Esophagus muscularis mucosa (tissue), 4 donors: ENCODE measurements around the gene GRM4. TPM values are rescaled to one million over a fixed set of nuclear protein-coding genes. Genes with fewer than 3 reads are reported as not detected.

ENCODE experiments used
- DNase-seq: peaks from one replicate; pipeline ENCODE4 v3.0.0-alpha.2; 2017; ENCODE audit errors: extremely low spot score
- H3K27ac ChIP-seq, 4 donors: fragments of 200-600 bp; sonication (generic); replicated peaks in 1 of 4; 1 replicate in 3 of 4; 2 replicates in 1 of 4; pipeline ENCODE4 v1.5.1; 2016 to 2019; ENCODE audit warnings: mild to moderate bottlenecking in 1 of 4
- H3K27me3 ChIP-seq, 4 donors: fragments of 200-600 bp; sonication (generic); one replicate each; pipeline versions ENCODE4 v1.5.1 to v1.6.0; 2016 to 2019
- H3K36me3 ChIP-seq, 4 donors: fragments of 200-600 bp; sonication (generic); one replicate each; pipeline ENCODE4 v1.5.1; 2016 to 2019
- H3K4me1 ChIP-seq, 4 donors: fragments of 200-600 bp; sonication (generic); one replicate each; pipeline ENCODE4 v1.5.1; 2016 to 2019
- H3K4me3 ChIP-seq, 4 donors: fragments of 200-600 bp; sonication (generic); 1 replicate in 2 of 4; 2 replicates in 2 of 4; pipeline ENCODE4 v1.5.1; 2016 to 2019; ENCODE audit warnings: mild to moderate bottlenecking in 4 of 4, moderate library complexity in 1 of 4
- H3K9me3 ChIP-seq, 4 donors: fragments of 200-600 bp; sonication (generic); 1 replicate in 3 of 4; 2 replicates in 1 of 4; pipeline ENCODE4 v1.5.1; 2016 to 2019
- EP300 ChIP-seq: sonication (generic); formaldehyde crosslinking; IDR thresholded peaks from one replicate; pipeline ENCODE4 v1.6.1; 2017; ENCODE audit warnings: antibody characterized with exemption
- POLR2A ChIP-seq: fragments of 450-650 bp; IDR thresholded peaks from one replicate; pipeline ENCODE4 v1.6.1; 2017; ENCODE audit warnings: antibody characterized with exemption, moderate library complexity, mild to moderate bottlenecking, low read depth
- POLR2AphosphoS5 ChIP-seq, 2 donors: sonication (generic); formaldehyde crosslinking; IDR thresholded peaks; one replicate each; pipeline ENCODE4 v1.6.1; 2017; ENCODE audit warnings: antibody characterized with exemption in 2 of 2
- WGBS: methylation state at CpG from one replicate; pipeline ENCODE4 v1.1.5; 2018; 5-methylcytosine and 5-hydroxymethylcytosine counted together
- intact Hi-C: fragments of 100-400 bp; cut with DNase I; formaldehyde crosslinking; loops from one replicate; pipeline ENCODE4 v1.15.1; 2023
- total RNA-seq, 4 donors: library from RNA; depleted of rRNA; stranded (reverse); fragments of >200 nt; gene quantifications; one replicate each; pipeline versions ENCODE4 v1.1.0 to v1.2.1, GENCODE V29; 2016
- TF ChIP-seq, protein P1 (sequence below), 3 experiments: fragments of 200-600 bp in 2 of 3; fragments of 450-650 bp in 1 of 3; sonication (generic) in 2 of 3; IDR thresholded peaks; one replicate each; pipeline ENCODE4 v1.5.1; 2017 to 2019; ENCODE audit warnings: antibody characterized with exemption in 3 of 3, mild to moderate bottlenecking in 2 of 3, moderate library complexity in 1 of 3

GRM4 gene
- total RNA-seq, 4 donors from 2014 or later = not detected

DNA sequence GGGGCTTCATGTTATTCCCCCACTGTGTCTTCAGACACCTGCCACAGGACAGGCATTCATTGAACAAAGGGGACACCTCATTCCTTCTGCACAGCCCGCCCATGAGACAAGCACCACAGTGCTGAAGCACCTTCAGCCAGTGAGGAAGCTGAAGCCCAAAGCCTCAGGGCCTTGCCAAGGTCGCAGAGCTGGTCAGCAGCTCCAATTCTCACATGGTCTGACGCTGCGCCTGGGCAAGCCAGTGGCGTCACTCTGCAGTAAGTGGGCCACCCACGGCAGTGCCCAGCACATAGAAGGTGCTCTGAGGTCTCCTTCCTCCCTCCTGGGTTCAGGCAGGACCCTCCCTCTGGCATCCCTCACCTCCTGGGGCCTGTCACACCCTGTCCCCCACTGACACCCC is 43.2 kb downstream of the GRM4 start:
- Histone ChIP-seq H3K4me3 (no peak overlapping the region), H3K4me1 (no peaks in the 10 kb centered on the region), H3K27ac (no peak overlapping the region), H3K9me3 (no peaks in the 10 kb centered on the region), H3K27me3 (peaks cover 0 to 61% (median 2%) of the 10 kb centered on the region in 4 donors), H3K36me3 (no peaks in the 10 kb centered on the region)
- intact Hi-C loops = no loop called here
- 86% methylated on average over 2 of the region's 6 CpGs for WGBS
- DNase-seq = no peak
- no peak for TF ChIP-seq POLR2AphosphoS5 (IDR thresholded peaks at IDR 0.05)
- no peak for TF ChIP-seq POLR2A
- no peak for TF ChIP-seq EP300
- TF ChIP-seq, protein P1, sequence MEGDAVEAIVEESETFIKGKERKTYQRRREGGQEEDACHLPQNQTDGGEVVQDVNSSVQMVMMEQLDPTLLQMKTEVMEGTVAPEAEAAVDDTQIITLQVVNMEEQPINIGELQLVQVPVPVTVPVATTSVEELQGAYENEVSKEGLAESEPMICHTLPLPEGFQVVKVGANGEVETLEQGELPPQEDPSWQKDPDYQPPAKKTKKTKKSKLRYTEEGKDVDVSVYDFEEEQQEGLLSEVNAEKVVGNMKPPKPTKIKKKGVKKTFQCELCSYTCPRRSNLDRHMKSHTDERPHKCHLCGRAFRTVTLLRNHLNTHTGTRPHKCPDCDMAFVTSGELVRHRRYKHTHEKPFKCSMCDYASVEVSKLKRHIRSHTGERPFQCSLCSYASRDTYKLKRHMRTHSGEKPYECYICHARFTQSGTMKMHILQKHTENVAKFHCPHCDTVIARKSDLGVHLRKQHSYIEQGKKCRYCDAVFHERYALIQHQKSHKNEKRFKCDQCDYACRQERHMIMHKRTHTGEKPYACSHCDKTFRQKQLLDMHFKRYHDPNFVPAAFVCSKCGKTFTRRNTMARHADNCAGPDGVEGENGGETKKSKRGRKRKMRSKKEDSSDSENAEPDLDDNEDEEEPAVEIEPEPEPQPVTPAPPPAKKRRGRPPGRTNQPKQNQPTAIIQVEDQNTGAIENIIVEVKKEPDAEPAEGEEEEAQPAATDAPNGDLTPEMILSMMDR (IDR thresholded peaks at IDR 0.05) = no peak

DNA sequence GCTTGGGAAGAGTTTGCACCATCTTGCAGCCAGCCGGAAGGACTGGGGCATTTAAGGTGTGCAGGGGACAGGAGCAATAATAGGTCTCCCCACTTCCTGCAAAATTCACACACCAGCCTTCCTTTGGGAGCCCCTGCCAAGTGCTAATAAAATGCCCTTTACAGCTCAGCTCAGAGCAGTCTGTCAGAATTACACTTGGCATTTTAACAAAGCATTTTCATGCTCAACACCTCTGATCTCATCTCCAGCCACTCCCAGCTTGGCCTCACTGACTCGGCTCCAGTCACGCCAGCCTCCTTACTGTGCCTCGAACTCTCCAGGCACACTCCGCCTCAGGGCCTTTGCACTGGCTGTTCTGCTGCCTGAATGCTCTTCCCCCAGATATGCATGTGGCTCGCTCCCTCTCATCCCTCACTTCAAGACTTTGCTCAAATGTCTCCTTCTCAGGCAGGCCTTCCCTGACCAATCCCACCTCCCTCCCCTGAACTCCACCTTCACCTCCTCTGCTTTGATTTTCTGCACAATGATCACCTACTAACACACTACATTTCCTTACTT is 43.7 kb downstream of the GRM4 start:
- no peak for DNase-seq
- no peaks in the 10 kb centered on the region for H3K9me3 ChIP-seq
- intact Hi-C loops = no loop called here
- H3K4me1 ChIP-seq = no peaks in the 10 kb centered on the region
- H3K27ac ChIP-seq = no peak overlapping the region
- WGBS = 87% methylated on average over 6 of the region's 6 CpGs
- H3K4me3 ChIP-seq = no peak overlapping the region
- H3K27me3 ChIP-seq = peaks cover 0 to 60% (median 2%) of the 10 kb centered on the region in 4 donors
- no peaks in the 10 kb centered on the region for H3K36me3 ChIP-seq
- TF ChIP-seq, protein P1 (IDR thresholded peaks at IDR 0.05) = no peak
- TF ChIP-seq POLR2AphosphoS5 (IDR thresholded peaks at IDR 0.05) (no peak), EP300 (no peak), POLR2A (no peak)

DNA sequence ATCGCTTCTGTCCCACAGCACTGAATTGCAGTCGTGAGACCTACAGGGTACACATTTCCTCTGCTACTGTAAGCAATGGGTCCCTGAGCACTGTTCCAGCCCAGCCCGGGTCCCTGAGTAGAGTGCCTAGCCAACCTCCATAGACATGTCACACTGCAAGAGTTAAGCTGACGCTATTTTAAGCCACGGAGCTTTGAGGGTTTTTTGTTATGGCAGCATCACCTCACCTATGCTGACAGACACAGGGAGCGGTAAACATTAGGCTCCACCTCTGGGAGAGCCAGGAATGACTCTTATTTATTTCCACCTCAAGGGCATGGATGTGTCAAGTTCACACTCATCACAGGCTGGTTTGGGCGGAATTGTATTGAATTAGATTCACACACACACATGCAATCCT is 45.1 kb downstream of the GRM4 start:
- TF ChIP-seq POLR2AphosphoS5 (IDR thresholded peaks at IDR 0.05) (no peak), EP300 (no peak)
- TF ChIP-seq, protein P1 (IDR thresholded peaks at IDR 0.05) = no peak
- H3K27ac ChIP-seq = no peak overlapping the region
- no peaks in the 10 kb centered on the region for H3K36me3 ChIP-seq
- no peak for DNase-seq
- no peaks in the 10 kb centered on the region for H3K4me1 ChIP-seq
- intact Hi-C loops = no loop called here
- H3K27me3 ChIP-seq = peaks cover 0 to 58% (median 2%) of the 10 kb centered on the region in 4 donors
- H3K9me3 ChIP-seq = no peaks in the 10 kb centered on the region
- WGBS = 80% methylated on average over 7 of the region's 7 CpGs
- H3K4me3 ChIP-seq = no peak overlapping the region

DNA sequence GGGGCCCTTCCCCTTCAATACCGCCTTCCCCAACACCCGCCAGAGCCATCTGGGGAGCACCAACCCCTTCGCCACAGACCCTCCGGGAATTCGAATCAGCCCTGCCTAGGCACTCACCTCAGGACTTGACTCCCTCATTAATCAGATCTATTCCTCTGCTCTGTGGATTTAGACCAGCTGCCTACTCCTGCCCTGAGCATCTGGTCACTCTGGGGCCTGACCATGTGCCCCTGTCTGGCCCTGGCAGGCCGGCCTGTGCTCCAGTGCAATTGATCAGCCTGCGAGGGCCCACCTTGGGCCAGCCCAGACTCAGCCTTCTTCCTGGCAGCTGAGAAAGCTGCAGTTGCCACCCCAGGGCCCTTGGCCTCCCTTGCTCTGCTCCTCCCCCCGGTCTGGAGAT is 46.0 kb downstream of the GRM4 start:
- Histone ChIP-seq H3K9me3 (no peaks in the 10 kb centered on the region), H3K36me3 (no peaks in the 10 kb centered on the region), H3K4me3 (no peak overlapping the region), H3K27me3 (peaks cover 0 to 58% (median 3%) of the 10 kb centered on the region in 4 donors), H3K27ac (no peak overlapping the region), H3K4me1 (no peaks in the 10 kb centered on the region)
- no peak for DNase-seq
- WGBS = 85% methylated on average over 8 of the region's 8 CpGs
- intact Hi-C loops = no loop called here
- TF ChIP-seq POLR2AphosphoS5 (IDR thresholded peaks at IDR 0.05) (no peak), EP300 (no peak), POLR2A (no peak)
- TF ChIP-seq, protein P1 (IDR thresholded peaks at IDR 0.05) = no peak
